ENCODE data around the gene ARFGAP3. TPM values are rescaled to one million over a fixed set of nuclear protein-coding genes. Genes with fewer than 3 reads are reported as not detected.
A peak's percentile ranks its signal among the peaks of the same experiment; 100 is the strongest.

ARFGAP3 gene
- total RNA-seq, 1 experiment from 2014 or later: 16.9 TPM

DNA sequence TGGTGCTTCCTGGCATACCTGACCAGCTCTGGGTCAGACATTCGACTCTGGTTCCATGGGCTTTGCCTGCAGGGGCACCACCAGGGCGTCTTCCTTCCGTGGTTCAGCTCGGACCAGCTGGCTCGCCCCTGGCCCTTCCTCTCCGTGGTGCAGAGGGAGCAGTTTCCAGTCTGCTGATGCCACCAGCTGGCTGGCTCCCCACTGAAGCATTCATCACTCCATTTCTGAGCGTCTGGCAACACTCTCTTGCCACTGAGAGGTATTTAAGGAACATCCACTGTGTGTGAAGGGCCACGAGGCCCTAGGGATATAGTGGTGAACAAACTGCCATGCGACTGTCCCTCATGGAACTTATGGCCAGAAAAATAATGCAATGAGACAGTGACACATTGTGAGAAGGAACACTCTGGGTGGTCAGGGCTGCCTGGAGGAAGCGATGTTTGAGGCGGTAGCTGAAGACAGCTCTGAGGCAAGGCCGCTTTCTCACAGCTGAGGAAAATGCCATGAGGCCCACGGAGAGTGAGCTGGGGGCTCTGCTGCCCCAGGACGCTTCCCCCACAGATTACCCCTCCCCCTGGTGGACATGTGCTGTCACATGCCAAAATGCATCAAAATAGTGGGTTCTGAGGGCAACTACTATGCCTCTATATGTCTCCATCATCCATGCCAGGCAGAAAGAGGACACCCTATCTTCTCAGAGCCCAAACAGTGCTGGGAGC is 44.9 kb upstream of the ARFGAP3 start:
- no peak for DNase-seq (ENCODE audit: low spot score)
- Mint-ChIP-seq H3K36me3 (no peaks in the 10 kb centered on the region), H3K4me1 (peaks cover 22% of the 10 kb centered on the region), H3K4me3 (no peak overlapping the region), H3K27ac (0 out of 2 replicates have a peak overlapping the region, but pooled peaks have one; percentile 13), H3K27me3 (ENCODE audit: low read depth) (no peaks in the 10 kb centered on the region), H3K9me3 (no peaks in the 10 kb centered on the region)
- POLR2A ChIA-PET: interaction anchor here (0.6 kb wide), 1 partner anchor 188 kb away, joined by 6 read pairs; no protein-coding TSS in a partner anchor
- TF ChIP-seq, protein P1, sequence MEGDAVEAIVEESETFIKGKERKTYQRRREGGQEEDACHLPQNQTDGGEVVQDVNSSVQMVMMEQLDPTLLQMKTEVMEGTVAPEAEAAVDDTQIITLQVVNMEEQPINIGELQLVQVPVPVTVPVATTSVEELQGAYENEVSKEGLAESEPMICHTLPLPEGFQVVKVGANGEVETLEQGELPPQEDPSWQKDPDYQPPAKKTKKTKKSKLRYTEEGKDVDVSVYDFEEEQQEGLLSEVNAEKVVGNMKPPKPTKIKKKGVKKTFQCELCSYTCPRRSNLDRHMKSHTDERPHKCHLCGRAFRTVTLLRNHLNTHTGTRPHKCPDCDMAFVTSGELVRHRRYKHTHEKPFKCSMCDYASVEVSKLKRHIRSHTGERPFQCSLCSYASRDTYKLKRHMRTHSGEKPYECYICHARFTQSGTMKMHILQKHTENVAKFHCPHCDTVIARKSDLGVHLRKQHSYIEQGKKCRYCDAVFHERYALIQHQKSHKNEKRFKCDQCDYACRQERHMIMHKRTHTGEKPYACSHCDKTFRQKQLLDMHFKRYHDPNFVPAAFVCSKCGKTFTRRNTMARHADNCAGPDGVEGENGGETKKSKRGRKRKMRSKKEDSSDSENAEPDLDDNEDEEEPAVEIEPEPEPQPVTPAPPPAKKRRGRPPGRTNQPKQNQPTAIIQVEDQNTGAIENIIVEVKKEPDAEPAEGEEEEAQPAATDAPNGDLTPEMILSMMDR (IDR thresholded peaks at IDR 0.05): 0 out of 2 replicates have a peak, but pooled peaks have one; percentile 7
- TF ChIP-seq, protein P2, sequence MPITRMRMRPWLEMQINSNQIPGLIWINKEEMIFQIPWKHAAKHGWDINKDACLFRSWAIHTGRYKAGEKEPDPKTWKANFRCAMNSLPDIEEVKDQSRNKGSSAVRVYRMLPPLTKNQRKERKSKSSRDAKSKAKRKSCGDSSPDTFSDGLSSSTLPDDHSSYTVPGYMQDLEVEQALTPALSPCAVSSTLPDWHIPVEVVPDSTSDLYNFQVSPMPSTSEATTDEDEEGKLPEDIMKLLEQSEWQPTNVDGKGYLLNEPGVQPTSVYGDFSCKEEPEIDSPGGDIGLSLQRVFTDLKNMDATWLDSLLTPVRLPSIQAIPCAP (CRISPR knock-in tag; IDR thresholded peaks at IDR 0.05): no peak
- CTCF ChIA-PET: interaction anchor here (0.7 to 2.7 kb wide), 16 partner anchors 7 to 179 kb away, joined by 3 to 15 read pairs (median 4); no protein-coding TSS in a partner anchor
- ATAC-seq: no peak

DNA sequence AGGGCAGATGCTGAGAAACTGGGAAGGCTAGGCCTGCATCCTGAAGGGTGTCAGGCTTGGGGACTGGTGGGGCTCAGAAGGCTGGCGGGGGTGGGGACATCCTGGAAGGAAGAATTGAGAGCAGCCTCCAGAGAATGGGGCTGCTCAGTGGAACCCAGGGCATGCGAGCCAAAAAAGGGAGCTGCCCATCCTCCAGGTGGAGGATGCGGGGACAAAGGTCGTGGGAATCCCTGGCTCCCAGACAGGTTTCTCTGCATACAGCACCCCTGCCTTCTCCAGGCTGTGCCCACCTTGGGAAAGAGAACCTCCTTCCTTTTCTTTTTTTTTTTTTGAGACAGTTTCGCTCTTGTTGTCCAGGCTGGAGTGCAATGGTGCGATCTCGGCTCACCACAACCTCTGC is 40.9 kb upstream of the ARFGAP3 start:
- Mint-ChIP-seq H3K36me3 (no peaks in the 10 kb centered on the region), H3K27ac (no peak overlapping the region), H3K9me3 (no peaks in the 10 kb centered on the region), H3K4me3 (no peak overlapping the region), H3K4me1 (peaks cover 27% of the 10 kb centered on the region), H3K27me3 (ENCODE audit: low read depth) (no peaks in the 10 kb centered on the region)
- CTCF ChIA-PET: interaction anchor here (1.0 to 2.3 kb wide), 4 partner anchors 25 to 162 kb away, joined by 3 to 13 read pairs (median 6); no protein-coding TSS in a partner anchor
- POLR2A ChIA-PET: interaction anchor here (0.6 kb wide), 1 partner anchor 116 kb away, joined by 3 read pairs; no protein-coding TSS in a partner anchor
- no peak for TF ChIP-seq FOXK1 (CRISPR knock-in tag; IDR thresholded peaks at IDR 0.05)
- no peak for TF ChIP-seq JAZF1 (CRISPR knock-in tag; IDR thresholded peaks at IDR 0.05)
- TF ChIP-seq, protein P3, sequence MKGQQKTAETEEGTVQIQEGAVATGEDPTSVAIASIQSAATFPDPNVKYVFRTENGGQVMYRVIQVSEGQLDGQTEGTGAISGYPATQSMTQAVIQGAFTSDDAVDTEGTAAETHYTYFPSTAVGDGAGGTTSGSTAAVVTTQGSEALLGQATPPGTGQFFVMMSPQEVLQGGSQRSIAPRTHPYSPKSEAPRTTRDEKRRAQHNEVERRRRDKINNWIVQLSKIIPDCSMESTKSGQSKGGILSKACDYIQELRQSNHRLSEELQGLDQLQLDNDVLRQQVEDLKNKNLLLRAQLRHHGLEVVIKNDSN (CRISPR knock-in tag; IDR thresholded peaks at IDR 0.05): no peak
- TF ChIP-seq ZNF232 (CRISPR knock-in tag; IDR thresholded peaks at IDR 0.05): no peak
- no peak for TF ChIP-seq TCF7 (CRISPR knock-in tag; IDR thresholded peaks at IDR 0.05; ENCODE audit: low read depth)
- TF ChIP-seq GABPB1 (CRISPR knock-in tag; IDR thresholded peaks at IDR 0.05): no peak
- TF ChIP-seq, protein P4, sequence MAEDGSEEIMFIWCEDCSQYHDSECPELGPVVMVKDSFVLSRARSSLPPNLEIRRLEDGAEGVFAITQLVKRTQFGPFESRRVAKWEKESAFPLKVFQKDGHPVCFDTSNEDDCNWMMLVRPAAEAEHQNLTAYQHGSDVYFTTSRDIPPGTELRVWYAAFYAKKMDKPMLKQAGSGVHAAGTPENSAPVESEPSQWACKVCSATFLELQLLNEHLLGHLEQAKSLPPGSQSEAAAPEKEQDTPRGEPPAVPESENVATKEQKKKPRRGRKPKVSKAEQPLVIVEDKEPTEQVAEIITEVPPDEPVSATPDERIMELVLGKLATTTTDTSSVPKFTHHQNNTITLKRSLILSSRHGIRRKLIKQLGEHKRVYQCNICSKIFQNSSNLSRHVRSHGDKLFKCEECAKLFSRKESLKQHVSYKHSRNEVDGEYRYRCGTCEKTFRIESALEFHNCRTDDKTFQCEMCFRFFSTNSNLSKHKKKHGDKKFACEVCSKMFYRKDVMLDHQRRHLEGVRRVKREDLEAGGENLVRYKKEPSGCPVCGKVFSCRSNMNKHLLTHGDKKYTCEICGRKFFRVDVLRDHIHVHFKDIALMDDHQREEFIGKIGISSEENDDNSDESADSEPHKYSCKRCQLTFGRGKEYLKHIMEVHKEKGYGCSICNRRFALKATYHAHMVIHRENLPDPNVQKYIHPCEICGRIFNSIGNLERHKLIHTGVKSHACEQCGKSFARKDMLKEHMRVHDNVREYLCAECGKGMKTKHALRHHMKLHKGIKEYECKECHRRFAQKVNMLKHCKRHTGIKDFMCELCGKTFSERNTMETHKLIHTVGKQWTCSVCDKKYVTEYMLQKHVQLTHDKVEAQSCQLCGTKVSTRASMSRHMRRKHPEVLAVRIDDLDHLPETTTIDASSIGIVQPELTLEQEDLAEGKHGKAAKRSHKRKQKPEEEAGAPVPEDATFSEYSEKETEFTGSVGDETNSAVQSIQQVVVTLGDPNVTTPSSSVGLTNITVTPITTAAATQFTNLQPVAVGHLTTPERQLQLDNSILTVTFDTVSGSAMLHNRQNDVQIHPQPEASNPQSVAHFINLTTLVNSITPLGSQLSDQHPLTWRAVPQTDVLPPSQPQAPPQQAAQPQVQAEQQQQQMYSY (CRISPR knock-in tag; IDR thresholded peaks at IDR 0.05): no peak
- TF ChIP-seq EMX1 (CRISPR knock-in tag; IDR thresholded peaks at IDR 0.05): no peak
- no peak for TF ChIP-seq HMGA2 (CRISPR knock-in tag; IDR thresholded peaks at IDR 0.05)
- TF ChIP-seq, protein P5, sequence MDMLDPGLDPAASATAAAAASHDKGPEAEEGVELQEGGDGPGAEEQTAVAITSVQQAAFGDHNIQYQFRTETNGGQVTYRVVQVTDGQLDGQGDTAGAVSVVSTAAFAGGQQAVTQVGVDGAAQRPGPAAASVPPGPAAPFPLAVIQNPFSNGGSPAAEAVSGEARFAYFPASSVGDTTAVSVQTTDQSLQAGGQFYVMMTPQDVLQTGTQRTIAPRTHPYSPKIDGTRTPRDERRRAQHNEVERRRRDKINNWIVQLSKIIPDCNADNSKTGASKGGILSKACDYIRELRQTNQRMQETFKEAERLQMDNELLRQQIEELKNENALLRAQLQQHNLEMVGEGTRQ (CRISPR knock-in tag; IDR thresholded peaks at IDR 0.05): no peak
- TF ChIP-seq, protein P6, sequence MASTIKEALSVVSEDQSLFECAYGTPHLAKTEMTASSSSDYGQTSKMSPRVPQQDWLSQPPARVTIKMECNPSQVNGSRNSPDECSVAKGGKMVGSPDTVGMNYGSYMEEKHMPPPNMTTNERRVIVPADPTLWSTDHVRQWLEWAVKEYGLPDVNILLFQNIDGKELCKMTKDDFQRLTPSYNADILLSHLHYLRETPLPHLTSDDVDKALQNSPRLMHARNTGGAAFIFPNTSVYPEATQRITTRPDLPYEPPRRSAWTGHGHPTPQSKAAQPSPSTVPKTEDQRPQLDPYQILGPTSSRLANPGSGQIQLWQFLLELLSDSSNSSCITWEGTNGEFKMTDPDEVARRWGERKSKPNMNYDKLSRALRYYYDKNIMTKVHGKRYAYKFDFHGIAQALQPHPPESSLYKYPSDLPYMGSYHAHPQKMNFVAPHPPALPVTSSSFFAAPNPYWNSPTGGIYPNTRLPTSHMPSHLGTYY (CRISPR knock-in tag; IDR thresholded peaks at IDR 0.05): no peak
- no peak for TF ChIP-seq TEAD4 (CRISPR knock-in tag; IDR thresholded peaks at IDR 0.05)
- TF ChIP-seq, protein P7, sequence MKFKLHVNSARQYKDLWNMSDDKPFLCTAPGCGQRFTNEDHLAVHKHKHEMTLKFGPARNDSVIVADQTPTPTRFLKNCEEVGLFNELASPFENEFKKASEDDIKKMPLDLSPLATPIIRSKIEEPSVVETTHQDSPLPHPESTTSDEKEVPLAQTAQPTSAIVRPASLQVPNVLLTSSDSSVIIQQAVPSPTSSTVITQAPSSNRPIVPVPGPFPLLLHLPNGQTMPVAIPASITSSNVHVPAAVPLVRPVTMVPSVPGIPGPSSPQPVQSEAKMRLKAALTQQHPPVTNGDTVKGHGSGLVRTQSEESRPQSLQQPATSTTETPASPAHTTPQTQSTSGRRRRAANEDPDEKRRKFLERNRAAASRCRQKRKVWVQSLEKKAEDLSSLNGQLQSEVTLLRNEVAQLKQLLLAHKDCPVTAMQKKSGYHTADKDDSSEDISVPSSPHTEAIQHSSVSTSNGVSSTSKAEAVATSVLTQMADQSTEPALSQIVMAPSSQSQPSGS (CRISPR knock-in tag; IDR thresholded peaks at IDR 0.05; ENCODE audit: borderline replicate concordance, low read depth): no peak
- DNase-seq (ENCODE audit: low spot score) (no peak), ATAC-seq (no peak)

Data from WTC11 (cell line).